Islet precursor cell (in vitro differentiated cells): ENCODE measurements around the gene EYS.

ENCODE experiments used
- DNase-seq: peaks from one replicate; pipeline ENCODE4 v3.0.0-alpha.2; 2018

EYS gene

GRCh38 chr6:65199121-65199520 lies 507.9 kb downstream of the EYS start:
- DNase-seq, result no peak

DNA sequence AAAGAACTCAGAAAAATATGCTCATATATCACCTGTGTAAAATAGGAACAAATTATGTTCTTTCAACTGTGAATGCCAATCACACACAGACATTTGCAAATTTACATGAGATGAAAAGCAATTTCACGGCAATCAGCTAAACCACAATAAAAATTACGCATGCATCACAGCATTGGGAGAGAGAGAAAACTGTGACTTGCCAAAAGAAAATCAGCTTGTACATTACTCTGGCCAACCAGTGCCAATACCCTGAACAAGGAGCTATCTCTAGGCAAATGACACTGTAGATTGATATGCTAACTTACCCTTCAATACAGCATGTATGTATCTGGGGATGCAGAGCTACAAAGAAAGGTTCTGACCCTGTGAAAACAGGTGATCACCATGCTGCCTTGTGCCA lies 515.6 kb downstream of the EYS start:
- DNase-seq, result no peak

- DNase-seq, result no peak
Measured at GRCh38 chr6:65189236-65189881, 517.7 kb downstream of the EYS start.

- DNase-seq, result no peak
Measured at GRCh38 chr6:65186826-65187225, 520.2 kb downstream of the EYS start.

DNA sequence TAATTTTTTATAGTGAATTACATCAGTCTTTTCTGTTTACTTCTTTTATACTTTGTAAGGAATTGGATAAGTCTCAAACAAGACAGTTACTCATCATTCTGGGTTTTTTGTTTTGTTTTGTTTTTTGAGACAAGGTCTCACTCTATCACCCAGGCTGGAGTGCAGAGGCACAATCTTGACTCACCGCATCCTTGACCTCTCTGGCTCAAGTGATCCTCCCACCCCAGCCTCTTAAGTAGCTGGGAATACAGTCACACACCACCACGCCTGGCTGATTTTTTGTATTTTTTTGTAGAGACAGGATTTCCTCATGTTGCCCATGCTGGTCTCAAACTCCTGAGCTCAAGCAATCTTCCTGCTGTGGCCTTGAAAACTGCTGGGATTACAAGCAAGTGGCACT lies 524.3 kb downstream of the EYS start:
- DNase-seq, result no peak

DNA sequence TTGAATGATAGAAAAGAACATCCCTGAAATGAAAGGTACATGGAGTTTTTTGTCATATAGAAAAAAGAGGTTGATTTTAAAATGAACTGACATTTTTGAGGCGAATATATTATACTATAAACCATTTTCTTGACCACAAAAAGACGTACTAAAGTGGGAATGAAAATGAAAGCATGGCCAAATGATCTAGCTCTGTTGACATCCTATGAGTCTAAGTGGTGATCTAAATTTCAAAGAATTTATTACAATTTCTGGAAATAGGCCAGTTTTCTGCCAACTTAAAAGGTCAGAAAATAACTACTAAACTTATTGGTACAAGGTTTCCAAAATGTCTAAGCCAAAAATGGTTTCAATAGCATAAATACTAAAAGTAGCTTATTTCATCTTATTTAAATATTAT lies 536.8 kb downstream of the EYS start:
- no peak for DNase-seq

- DNase-seq, result no peak
Measured at GRCh38 chr6:65161661-65162060, 545.4 kb downstream of the EYS start.

- no peak for DNase-seq
Measured at GRCh38 chr6:65157025-65157424, 550.0 kb downstream of the EYS start.

- DNase-seq, result no peak
Measured at GRCh38 chr6:65155083-65155482, 551.9 kb downstream of the EYS start.

DNA sequence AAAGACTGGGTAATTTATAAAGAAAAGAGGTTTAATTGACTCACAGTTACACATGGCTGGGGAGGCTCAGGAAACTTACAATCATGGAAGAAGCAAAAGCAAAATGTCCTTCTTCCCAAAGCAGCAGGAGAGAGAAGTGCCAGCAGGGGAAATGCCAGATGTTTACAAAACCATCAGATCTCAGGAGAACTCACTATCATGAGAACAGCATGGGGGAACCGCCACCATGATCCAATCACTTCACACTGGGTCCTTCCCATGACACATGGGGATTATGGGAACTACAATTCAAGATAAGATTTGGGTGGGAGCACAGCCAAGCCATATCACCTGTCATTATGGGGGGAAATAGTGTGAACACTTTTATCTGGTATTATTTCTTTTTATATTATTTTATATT lies 557.2 kb downstream of the EYS start:
- DNase-seq, result no peak

GRCh38 chr6:65148839-65149238 lies 558.2 kb downstream of the EYS start:
- DNase-seq, result no peak

GRCh38 chr6:65135567-65135966 lies 571.5 kb downstream of the EYS start:
- DNase-seq, result no peak

DNA sequence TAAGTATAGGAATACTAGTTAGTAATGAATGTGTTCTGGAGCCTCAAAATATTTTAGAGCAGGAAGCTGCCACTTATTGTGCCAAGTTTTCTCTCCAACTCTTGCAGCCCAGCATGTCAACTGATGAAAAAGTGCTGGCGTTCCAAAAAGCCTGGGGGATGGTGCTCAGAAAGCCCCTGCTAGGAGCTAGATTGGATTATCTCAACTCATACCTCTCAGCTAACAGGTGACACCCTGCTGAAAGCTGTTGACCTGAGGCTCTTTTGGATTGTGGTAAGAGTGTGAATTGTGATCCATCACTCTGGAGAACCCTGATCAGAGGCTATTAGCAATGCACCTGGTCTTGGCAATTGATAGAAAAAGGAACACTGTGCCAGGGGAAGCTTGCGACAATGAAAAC lies 580.4 kb downstream of the EYS start:
- no peak for DNase-seq

DNA sequence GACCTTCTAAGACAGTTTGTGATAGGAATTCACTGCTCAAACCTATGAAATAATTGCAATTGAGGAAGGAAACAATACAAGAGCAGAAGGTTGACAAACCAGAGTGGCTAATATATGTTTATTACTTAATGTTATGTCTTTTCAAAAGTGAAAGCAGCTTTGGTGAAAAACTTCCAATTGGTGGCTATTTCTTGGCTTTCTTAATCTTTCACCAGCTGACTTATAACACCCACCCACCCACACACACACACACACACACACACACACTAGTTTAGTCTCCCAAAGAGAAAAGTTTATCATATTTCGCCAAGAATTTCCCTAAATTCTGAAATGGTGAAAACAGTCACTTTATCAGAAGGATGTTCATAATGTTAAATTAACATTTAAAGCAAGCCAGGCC lies 583.5 kb downstream of the EYS start:
- DNase-seq, result no peak

DNA sequence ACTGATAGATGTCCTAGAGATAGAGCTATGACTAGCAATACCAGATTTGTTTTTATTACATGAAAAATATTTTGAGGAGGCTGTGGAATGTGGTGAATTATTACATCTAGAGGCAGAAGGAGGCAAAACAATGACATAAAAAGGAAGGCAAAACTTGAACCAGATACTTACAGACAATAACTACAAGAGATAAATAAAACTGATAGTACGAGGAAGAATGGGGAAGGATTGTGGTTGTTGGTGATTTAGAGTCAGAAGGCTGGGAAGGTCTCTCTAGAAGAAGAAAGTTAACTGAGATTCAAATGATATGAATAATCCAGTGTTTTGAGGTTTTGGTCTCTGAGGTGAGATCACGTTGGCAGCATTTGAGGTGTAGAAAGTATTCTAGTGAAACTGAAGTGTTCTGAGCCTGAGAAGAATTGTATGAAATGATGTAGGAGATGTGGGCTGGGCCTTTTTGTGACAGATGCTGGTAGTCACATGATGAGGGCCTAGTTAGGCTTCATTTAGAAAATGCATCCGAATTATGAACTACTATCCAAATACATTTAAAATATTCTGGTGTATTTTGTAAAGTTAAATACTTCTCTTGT lies 589.1 kb downstream of the EYS start:
- no peak for DNase-seq

- peak; percentile 59 for DNase-seq
Measured at GRCh38 chr6:65116326-65116725, 590.7 kb downstream of the EYS start.

- DNase-seq, result no peak
Measured at GRCh38 chr6:65113581-65113980, 593.4 kb downstream of the EYS start.

DNA sequence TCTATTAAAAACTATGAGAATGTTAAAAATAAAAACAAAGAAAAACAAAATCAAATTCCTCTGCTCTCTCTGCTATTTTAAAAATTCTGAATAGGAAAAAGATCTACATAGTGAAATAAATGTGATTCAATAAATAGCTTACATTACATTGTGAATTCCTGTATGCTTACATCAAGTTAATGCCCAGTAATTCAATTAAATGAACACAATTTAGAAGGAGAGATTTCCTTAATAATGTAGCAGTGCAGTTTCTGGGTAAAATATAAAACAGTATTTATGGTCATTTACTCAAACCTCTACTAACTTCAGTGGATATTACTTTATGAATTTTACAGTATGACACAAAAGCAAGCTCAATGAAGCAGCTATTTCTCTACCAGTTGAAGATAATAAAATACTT lies 594.6 kb downstream of the EYS start:
- no peak for DNase-seq

GRCh38 chr6:65110031-65110430 lies 597.0 kb downstream of the EYS start:
- DNase-seq, result no peak

GRCh38 chr6:65098349-65098748 lies 608.7 kb downstream of the EYS start:
- no peak for DNase-seq

GRCh38 chr6:65091561-65091960 lies 615.5 kb downstream of the EYS start:
- DNase-seq, result no peak

DNA sequence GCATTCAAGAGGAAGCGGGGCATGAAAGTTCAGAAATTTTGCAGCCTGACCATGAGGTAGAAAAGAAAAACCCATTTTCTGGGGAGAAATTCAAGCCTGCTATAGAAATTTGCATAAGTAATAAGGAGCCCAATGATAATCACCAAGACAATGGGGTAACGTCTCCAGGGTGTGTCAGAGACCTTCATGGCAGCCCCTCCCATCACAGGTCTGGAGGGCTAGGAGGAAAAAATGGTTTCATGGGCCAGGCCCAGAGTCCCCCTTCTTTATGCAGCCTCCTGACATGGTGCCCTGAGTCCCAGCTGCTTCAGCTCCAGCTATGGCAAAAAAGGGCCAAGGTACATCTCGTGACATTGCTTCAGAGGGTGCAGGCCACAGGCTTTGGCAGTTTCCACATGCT lies 618.5 kb downstream of the EYS start:
- no peak for DNase-seq

- DNase-seq, result no peak
Measured at GRCh38 chr6:65081756-65082155, 625.3 kb downstream of the EYS start.

GRCh38 chr6:65075705-65076230 lies 631.3 kb downstream of the EYS start:
- no peak for DNase-seq

GRCh38 chr6:65072500-65072899 lies 634.5 kb downstream of the EYS start:
- no peak for DNase-seq
